HEK293T (cell line): Measurements from ENCODE around the gene CES2.

Source experiments
- BHLHE40 ChIP-seq: fragments of 450-650 bp; IDR thresholded peaks from 2 replicates; pipeline ENCODE4 v1.6.1; 2016; ENCODE audit warnings: mild to moderate bottlenecking, moderate library complexity, borderline replicate concordance
- ELF4 ChIP-seq: fragments of 450-650 bp; IDR thresholded peaks from 2 replicates; pipeline ENCODE4 v1.6.1; 2017; ENCODE audit warnings: antibody characterized with exemption
- FOXK2 ChIP-seq: fragments of 450-650 bp; IDR thresholded peaks from 2 replicates; pipeline ENCODE4 v1.6.1; 2016; ENCODE audit warnings: mild to moderate bottlenecking
- FOXM1 ChIP-seq: fragments of 450-650 bp; IDR thresholded peaks from 2 replicates; pipeline ENCODE4 v1.6.1; 2017; ENCODE audit warnings: mild to moderate bottlenecking, borderline replicate concordance
- HDGF ChIP-seq: fragments of 450-650 bp; IDR thresholded peaks from 2 replicates; pipeline ENCODE4 v1.6.1; 2017; ENCODE audit warnings: antibody characterized with exemption, borderline replicate concordance
- L3MBTL2 ChIP-seq: fragments of 450-650 bp; conservative IDR thresholded peaks from 2 replicates; pipeline ENCODE4 v1.6.1; 2016; ENCODE audit warnings: mild to moderate bottlenecking
- NFRKB ChIP-seq: fragments of 450-650 bp; IDR thresholded peaks from 2 replicates; pipeline ENCODE4 v1.6.1; 2016; ENCODE audit warnings: mild to moderate bottlenecking, moderate library complexity
- SP1 ChIP-seq: fragments of 450-650 bp; IDR thresholded peaks from 2 replicates; pipeline ENCODE4 v1.6.1; 2017
- SUZ12 ChIP-seq: fragments of 450-650 bp; IDR thresholded peaks from 2 replicates; pipeline ENCODE4 v1.6.1; 2016; ENCODE audit warnings: mild to moderate bottlenecking
- TARDBP ChIP-seq: fragments of 450-650 bp; IDR thresholded peaks from 2 replicates; pipeline ENCODE4 v1.6.1; 2016
- ZNF384 ChIP-seq: fragments of 450-650 bp; IDR thresholded peaks from 2 replicates; pipeline ENCODE4 v1.6.1; 2016

GRCh38 chr16:66921729-66922450 lies 13.4 kb upstream of the CES2 start:
- TF ChIP-seq SUZ12 (no peak), FOXM1 (no peak), BHLHE40 (no peak), HDGF (no peak), NFRKB (no peak), TARDBP (no peak), SP1 (no peak), ELF4 (no peak), FOXK2 (no peak), L3MBTL2 (no peak), ZNF384 (no peak)
